ENCODE results near the gene AUTS2.
A peak's percentile ranks its signal among the peaks of the same experiment; 100 is the strongest.

Gene AUTS2

GRCh38 chr7:70720191-70720873 lies 1122.1 kb downstream of the AUTS2 start:
- TF ChIP-seq, protein P1, sequence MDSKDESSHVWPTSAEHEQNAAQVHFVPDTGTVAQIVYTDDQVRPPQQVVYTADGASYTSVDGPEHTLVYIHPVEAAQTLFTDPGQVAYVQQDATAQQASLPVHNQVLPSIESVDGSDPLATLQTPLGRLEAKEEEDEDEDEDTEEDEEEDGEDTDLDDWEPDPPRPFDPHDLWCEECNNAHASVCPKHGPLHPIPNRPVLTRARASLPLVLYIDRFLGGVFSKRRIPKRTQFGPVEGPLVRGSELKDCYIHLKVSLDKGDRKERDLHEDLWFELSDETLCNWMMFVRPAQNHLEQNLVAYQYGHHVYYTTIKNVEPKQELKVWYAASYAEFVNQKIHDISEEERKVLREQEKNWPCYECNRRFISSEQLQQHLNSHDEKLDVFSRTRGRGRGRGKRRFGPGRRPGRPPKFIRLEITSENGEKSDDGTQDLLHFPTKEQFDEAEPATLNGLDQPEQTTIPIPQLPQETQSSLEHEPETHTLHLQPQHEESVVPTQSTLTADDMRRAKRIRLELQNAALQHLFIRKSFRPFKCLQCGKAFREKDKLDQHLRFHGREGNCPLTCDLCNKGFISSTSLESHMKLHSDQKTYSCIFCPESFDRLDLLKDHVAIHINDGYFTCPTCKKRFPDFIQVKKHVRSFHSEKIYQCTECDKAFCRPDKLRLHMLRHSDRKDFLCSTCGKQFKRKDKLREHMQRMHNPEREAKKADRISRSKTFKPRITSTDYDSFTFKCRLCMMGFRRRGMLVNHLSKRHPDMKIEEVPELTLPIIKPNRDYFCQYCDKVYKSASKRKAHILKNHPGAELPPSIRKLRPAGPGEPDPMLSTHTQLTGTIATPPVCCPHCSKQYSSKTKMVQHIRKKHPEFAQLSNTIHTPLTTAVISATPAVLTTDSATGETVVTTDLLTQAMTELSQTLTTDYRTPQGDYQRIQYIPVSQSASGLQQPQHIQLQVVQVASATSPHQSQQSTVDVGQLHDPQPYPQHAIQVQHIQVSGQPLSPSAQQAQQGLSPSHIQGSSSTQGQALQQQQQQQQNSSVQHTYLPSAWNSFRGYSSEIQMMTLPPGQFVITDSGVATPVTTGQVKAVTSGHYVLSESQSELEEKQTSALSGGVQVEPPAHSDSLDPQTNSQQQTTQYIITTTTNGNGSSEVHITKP (tag by site-specific recombination; IDR thresholded peaks at IDR 0.05) = peak; percentile 74
- TF ChIP-seq ZNF600 (tag by site-specific recombination; IDR thresholded peaks at IDR 0.05) = peak; percentile 20; the same call in 1 of the 2 replicates
- TF ChIP-seq, protein P2, sequence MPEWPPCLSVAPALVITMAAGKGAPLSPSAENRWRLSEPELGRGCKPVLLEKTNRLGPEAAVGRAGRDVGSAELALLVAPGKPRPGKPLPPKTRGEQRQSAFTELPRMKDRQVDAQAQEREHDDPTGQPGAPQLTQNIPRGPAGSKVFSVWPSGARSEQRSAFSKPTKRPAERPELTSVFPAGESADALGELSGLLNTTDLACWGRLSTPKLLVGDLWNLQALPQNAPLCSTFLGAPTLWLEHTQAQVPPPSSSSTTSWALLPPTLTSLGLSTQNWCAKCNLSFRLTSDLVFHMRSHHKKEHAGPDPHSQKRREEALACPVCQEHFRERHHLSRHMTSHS (tag by site-specific recombination; IDR thresholded peaks at IDR 0.05) = no peak
- peak; percentile 46; the same call in 1 of the 2 replicates for TF ChIP-seq PRDM6 (tag by site-specific recombination; IDR thresholded peaks at IDR 0.05)
- Histone ChIP-seq H3K27ac (ENCODE audit: extremely low read depth, low read depth, low read length) (no peak overlapping the region), H3K36me3 (ENCODE audit: control insufficient read depth in 2 of 2, insufficient read depth in 1 of 2, low read length in 2 of 2) (no peaks in the 10 kb centered on the region; a peak in 1 of 3 replicates), H3K4me1 (ENCODE audit: control insufficient read depth, insufficient read depth, low read length) (peaks cover 21% of the 10 kb centered on the region), H3K9me3 (ENCODE audit: control insufficient read depth, insufficient read depth, low read depth, low read length) (no peaks in the 10 kb centered on the region), H3K4me3 (ENCODE audit: low read depth, low read length) (no peak overlapping the region)
- ChIA-PET CTCF (interaction anchor here (0.6 to 0.8 kb wide), 2 partner anchors 22 to 355 kb away, joined by 3 to 4 read pairs; no protein-coding TSS in a partner anchor), POLR2A (no interaction called here)

DNA sequence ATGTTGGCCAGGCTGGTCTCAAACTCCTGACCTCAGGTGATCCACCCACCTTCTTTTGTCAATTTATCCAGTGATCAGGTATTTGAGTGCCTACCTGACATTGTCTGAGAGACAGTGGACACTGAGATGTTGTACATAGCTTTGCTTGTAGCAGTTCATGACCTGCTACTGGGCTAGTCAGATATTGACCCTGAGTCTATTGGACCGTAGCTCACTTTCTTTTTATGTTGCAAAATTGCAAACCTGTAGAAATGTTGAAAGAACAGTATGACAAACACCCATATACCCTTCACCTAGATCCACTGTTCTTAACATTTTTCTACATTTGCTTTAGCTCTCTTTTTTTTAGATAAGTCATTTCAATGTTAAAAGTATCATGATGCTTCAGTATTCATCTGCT lies 1123.2 kb downstream of the AUTS2 start:
- Histone ChIP-seq H3K36me3 (ENCODE audit: control insufficient read depth in 2 of 2, insufficient read depth in 1 of 2, low read length in 2 of 2) (no peaks in the 10 kb centered on the region; a peak in 1 of 3 replicates), H3K4me1 (ENCODE audit: control insufficient read depth, insufficient read depth, low read length) (peaks cover 27% of the 10 kb centered on the region), H3K9me3 (ENCODE audit: control insufficient read depth, insufficient read depth, low read depth, low read length) (no peaks in the 10 kb centered on the region), H3K27ac (ENCODE audit: extremely low read depth, low read depth, low read length) (no peak overlapping the region), H3K4me3 (ENCODE audit: low read depth, low read length) (no peak overlapping the region)
- CTCF ChIA-PET = no interaction called here
- POLR2A ChIA-PET = no interaction called here
- TF ChIP-seq MYNN (tag by site-specific recombination; IDR thresholded peaks at IDR 0.05; ENCODE audit: borderline replicate concordance) (no peak), HIC1 (tag by site-specific recombination; IDR thresholded peaks at IDR 0.05) (no peak), ZBTB49 (tag by site-specific recombination; IDR thresholded peaks at IDR 0.05; ENCODE audit: low read depth) (no peak), ZNF670 (tag by site-specific recombination; IDR thresholded peaks at IDR 0.05; ENCODE audit: low read depth) (no peak), ZNF398 (tag by site-specific recombination; IDR thresholded peaks at IDR 0.05) (no peak), ZNF521 (tag by site-specific recombination; IDR thresholded peaks at IDR 0.05) (no peak), PRDM6 (tag by site-specific recombination; IDR thresholded peaks at IDR 0.05) (no peak), ZNF560 (tag by site-specific recombination; IDR thresholded peaks at IDR 0.05; ENCODE audit: borderline replicate concordance) (no peak)
